IMR-90 (cell line): Measurements from ENCODE around the gene UNC13B. TPM values are rescaled to one million over a fixed set of nuclear protein-coding genes. Genes with fewer than 3 reads are reported as not detected.

ENCODE experiments used
- ATAC-seq: fragments of 200-7000 bp; cut with Tn5 transposase; 2 replicates; pipeline ENCODE4 v1.9.1; 2020; ENCODE audit warnings: low read depth, mild to moderate bottlenecking, moderate library complexity
- BruUV-seq: library from RNA; stranded (reverse); fragments of 400-500 nt; replicated peaks from 2 replicates; lab custom pipeline; 2021; lab: Mats Ljungman, UMichigan
- CTCF ChIA-PET: fragments of 300-600 bp; formaldehyde crosslinking; extraction: SDS; loops from one replicate; lab custom pipeline; 2021; ENCODE audit warnings: antibody characterized with exemption; lab: Yijun Ruan, JAX
- POLR2A ChIA-PET: fragments of 300-600 bp; sonication (Branson Sonifier 250); formaldehyde crosslinking; loops from one replicate; lab custom pipeline; 2022; ENCODE audit warnings: antibody characterized with exemption; ENCODE audit not compliant: unreplicated experiment; lab: Charles Lee
- DNase-seq: peaks from one replicate; pipeline ENCODE4 v3.0.0; 2013
- H2AFZ ChIP-seq: replicated peaks from 2 replicates; pipeline ENCODE3; 2013; ENCODE audit warnings: low read length, mild to moderate bottlenecking; ENCODE audit not compliant: poor library complexity
- H2AK5ac ChIP-seq: 2 replicates; pipeline ENCODE4 v1.6.1; 2013; ENCODE audit warnings: low read depth, low read length, inconsistent platforms
- H2AK9ac ChIP-seq: replicated peaks from 2 replicates; pipeline ENCODE3; 2013; ENCODE audit warnings: mild to moderate bottlenecking, low read depth, low read length, moderate library complexity; ENCODE audit not compliant: poor library complexity
- H2BK120ac ChIP-seq: 2 replicates; pipeline ENCODE4 v1.6.1; 2013; ENCODE audit warnings: low read depth, low read length, inconsistent platforms
- H2BK15ac ChIP-seq: 3 replicates; pipeline ENCODE4 v1.6.1; 2013; ENCODE audit warnings: low read depth, low read length, inconsistent platforms
- H2BK20ac ChIP-seq: 2 replicates; pipeline ENCODE4 v1.6.1; 2013; ENCODE audit warnings: low read depth, mild to moderate bottlenecking, inconsistent platforms, low read length, moderate library complexity
- H2BK5ac ChIP-seq: 2 replicates; pipeline ENCODE4 v1.6.1; 2013; ENCODE audit warnings: mild to moderate bottlenecking, low read depth, low read length, inconsistent platforms; ENCODE audit not compliant: poor library complexity, severe bottlenecking
- H3K14ac ChIP-seq: replicated peaks from 2 replicates; pipeline ENCODE4 v1.6.1; 2013; ENCODE audit warnings: low read depth, low read length, inconsistent platforms
- H3K18ac ChIP-seq: 2 replicates; pipeline ENCODE4 v1.6.1; 2013; ENCODE audit warnings: low read depth, low read length, control low read depth
- H3K23ac ChIP-seq: 2 replicates; pipeline ENCODE4 v1.6.1; 2013; ENCODE audit warnings: low read depth, low read length, inconsistent platforms
- H3K27ac ChIP-seq: 2 replicates; pipeline ENCODE4 v1.5.1; 2013; ENCODE audit warnings: mild to moderate bottlenecking, control low read depth, low read length; ENCODE audit not compliant: insufficient read depth
- H3K27me3 ChIP-seq: 2 replicates; pipeline ENCODE4 v1.6.1; 2013; ENCODE audit warnings: low read length; ENCODE audit not compliant: control insufficient read depth, insufficient read depth
- H3K36me3 ChIP-seq: 2 replicates; pipeline ENCODE4 v1.6.1; 2013; ENCODE audit warnings: low read length, mixed read lengths; ENCODE audit not compliant: control insufficient read depth, insufficient read depth
- H3K4ac ChIP-seq: 2 replicates; pipeline ENCODE4 v1.6.1; 2013; ENCODE audit warnings: low read depth, low read length, inconsistent platforms
- H3K4me1 ChIP-seq: 2 replicates; pipeline ENCODE4 v1.6.1; 2013; ENCODE audit warnings: low read length, mixed read lengths; ENCODE audit not compliant: control insufficient read depth, insufficient read depth
- H3K4me2 ChIP-seq: 2 replicates; pipeline ENCODE4 v1.6.1; 2013; ENCODE audit warnings: low read depth, mild to moderate bottlenecking, control low read depth, low read length, moderate library complexity
- H3K4me3 ChIP-seq: 2 replicates; pipeline ENCODE4 v1.5.1; 2013; ENCODE audit warnings: low read depth, mild to moderate bottlenecking, control low read depth, low read length, moderate library complexity; ENCODE audit not compliant: insufficient read depth
- H3K56ac ChIP-seq: 2 replicates; pipeline ENCODE4 v1.6.1; 2013; ENCODE audit warnings: low read length, inconsistent platforms; ENCODE audit not compliant: insufficient read depth; ENCODE audit errors: extremely low read depth
- H3K79me1 ChIP-seq, 2 experiments: 2 replicates each; pipeline ENCODE4 v1.6.1; 2013; ENCODE audit warnings: low read length in 2 of 2, inconsistent platforms in 1 of 2, low read depth in 1 of 2
- H3K9ac ChIP-seq: 2 replicates; pipeline ENCODE4 v1.6.1; 2013; ENCODE audit warnings: low read depth, low read length, control low read depth
- H3K9me1 ChIP-seq: 2 replicates; pipeline ENCODE4 v1.6.1; 2013; ENCODE audit warnings: low read length, inconsistent platforms; ENCODE audit not compliant: insufficient read depth
- H3K9me3 ChIP-seq: 2 replicates; pipeline ENCODE4 v1.6.1; 2013; ENCODE audit warnings: low read length; ENCODE audit not compliant: control insufficient read depth, insufficient read depth
- H4K20me1 ChIP-seq: 2 replicates; pipeline ENCODE4 v1.6.1; 2013; ENCODE audit warnings: low read length, inconsistent platforms; ENCODE audit not compliant: insufficient read depth
- H4K5ac ChIP-seq: 2 replicates; pipeline ENCODE4 v1.6.1; 2013; ENCODE audit warnings: mild to moderate bottlenecking, low read depth, low read length, control low read depth
- H4K8ac ChIP-seq, 2 experiments: 2 replicates each; pipeline ENCODE4 v1.6.1; 2013; ENCODE audit warnings: low read depth in 2 of 2, low read length in 2 of 2, control low read depth in 1 of 2, inconsistent platforms in 1 of 2
- H4K91ac ChIP-seq: 2 replicates; pipeline ENCODE4 v1.6.1; 2013; ENCODE audit warnings: low read depth, low read length, inconsistent platforms; ENCODE audit not compliant: insufficient read depth
- CEBPB ChIP-seq: IDR thresholded peaks from 2 replicates; pipeline ENCODE4 v1.6.1; 2012; ENCODE audit warnings: low read depth, low read length, improper control_type of control experiment
- CHD1 ChIP-seq: IDR thresholded peaks from 2 replicates; pipeline ENCODE4 v1.6.1; 2012; ENCODE audit warnings: low read depth, low read length, improper control_type of control experiment
- CTCF ChIP-seq: conservative IDR thresholded peaks from 2 replicates; pipeline ENCODE4 v1.5.1; 2012; ENCODE audit warnings: mild to moderate bottlenecking, low read depth, low read length, improper control_type of control experiment
- WGBS, 2 experiments: methylation state at CpG; one replicate each; pipeline versions ENCODE4 v1.1.5 to v1.1.7; 2013; ENCODE audit warnings: missing lambda C conversion rate in 2 of 2; ENCODE audit not compliant: insufficient read length in 1 of 2; ENCODE audit errors: extremely low coverage in 2 of 2; 5-methylcytosine and 5-hydroxymethylcytosine counted together
- dilution Hi-C: fragments of 300-500 bp; cut with HindIII; formaldehyde crosslinking; loops from one replicate; pipeline ENCODE4 v1.14.3; 2018; ENCODE audit warnings: low sequenced_read_pairs; ENCODE audit not compliant: unreplicated experiment
- in situ Hi-C: fragments of 300-500 bp; cut with MboI; formaldehyde crosslinking; loops from 3 replicates; pipeline ENCODE4 v1.14.3; 2019; ENCODE audit warnings: low sequenced_read_pairs, inconsistent platforms, mixed read lengths
- intact Hi-C: fragments of 100-400 bp; cut with micrococcal nuclease; formaldehyde crosslinking; loops from 2 replicates; pipeline ENCODE4 v1.10.0; 2022
- polyA plus RNA-seq, 3 experiments: library from polyadenylated mRNA; depleted of rRNA; stranded (reverse); fragments of >200 nt; gene quantifications; 2 replicates each; pipeline ENCODE4 v1.2.3, GENCODE V29; 2012; ENCODE audit warnings: low replicate concordance in 1 of 3
- total RNA-seq: library from RNA; depleted of rRNA; stranded (reverse); fragments of >200 nt; gene quantifications from 2 replicates; pipeline ENCODE4 v1.2.3, GENCODE V29; 2012
- TF ChIP-seq, protein P1 (sequence below): fragments of 150-350 bp; IDR thresholded peaks from 2 replicates; pipeline ENCODE4 v1.6.1; 2017; ENCODE audit warnings: mild to moderate bottlenecking, antibody characterized with exemption, low read length, low read depth

The UNC13B gene
- total and polyA plus RNA-seq, 2 of the 4 experiments (the other 2 are of a cell fraction): 7.5 to 14.3 TPM

DNA sequence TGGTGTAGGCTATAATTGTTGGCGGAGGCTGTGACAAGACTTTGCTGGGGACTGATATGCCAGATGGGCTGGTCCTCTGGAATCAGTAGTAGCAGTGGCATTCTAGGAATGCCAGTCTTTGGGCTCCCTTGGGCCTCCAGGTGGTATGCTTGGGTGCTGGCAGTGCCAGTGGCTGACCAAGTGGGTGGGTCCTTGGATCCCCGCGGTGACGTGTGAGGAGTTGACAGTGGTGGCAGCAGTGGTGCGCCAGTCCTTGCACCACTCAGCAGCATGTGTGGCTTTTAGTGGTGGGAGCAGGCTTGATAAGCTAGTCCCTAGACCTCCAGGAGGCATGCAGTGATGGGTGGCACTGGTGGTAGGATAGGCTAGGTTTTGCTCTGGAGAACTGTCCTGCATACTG is 63.9 kb downstream of the UNC13B start:
- no peaks in the 10 kb centered on the region for H3K36me3 ChIP-seq
- H3K9me3 ChIP-seq: no peaks in the 10 kb centered on the region
- no peak overlapping the region for H3K27ac ChIP-seq
- no peaks in the 10 kb centered on the region for H4K20me1 ChIP-seq
- no peak overlapping the region for H3K23ac ChIP-seq
- no TSS peak for BruUV-seq
- H3K18ac ChIP-seq: no peak overlapping the region
- H2BK120ac ChIP-seq: no peak overlapping the region
- H2AK9ac ChIP-seq: no peak overlapping the region
- H2AFZ ChIP-seq: no peak overlapping the region
- TF ChIP-seq CHD1: no peak
- TF ChIP-seq, protein P1, sequence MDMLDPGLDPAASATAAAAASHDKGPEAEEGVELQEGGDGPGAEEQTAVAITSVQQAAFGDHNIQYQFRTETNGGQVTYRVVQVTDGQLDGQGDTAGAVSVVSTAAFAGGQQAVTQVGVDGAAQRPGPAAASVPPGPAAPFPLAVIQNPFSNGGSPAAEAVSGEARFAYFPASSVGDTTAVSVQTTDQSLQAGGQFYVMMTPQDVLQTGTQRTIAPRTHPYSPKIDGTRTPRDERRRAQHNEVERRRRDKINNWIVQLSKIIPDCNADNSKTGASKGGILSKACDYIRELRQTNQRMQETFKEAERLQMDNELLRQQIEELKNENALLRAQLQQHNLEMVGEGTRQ: no peak
- TF ChIP-seq CEBPB: no peak
- TF ChIP-seq CTCF: no peak
- H2BK15ac ChIP-seq: no peak overlapping the region
- H4K5ac ChIP-seq: no peak overlapping the region
- intact Hi-C loops (no loop called here), dilution Hi-C loops (no loop called here), in situ Hi-C loops (no loop called here)
- H2BK20ac ChIP-seq: no peak overlapping the region
- H3K9ac ChIP-seq: no peak overlapping the region
- no peak overlapping the region for H4K8ac ChIP-seq
- DNase-seq: no peak
- no peak overlapping the region for H2AK5ac ChIP-seq
- 0 out of 2 replicates have a peak, but pooled peaks cover 2% of the 10 kb centered on the region for H3K9me1 ChIP-seq
- CTCF ChIA-PET: no interaction called here
- no peak overlapping the region for H4K91ac ChIP-seq
- no peak overlapping the region for H2BK5ac ChIP-seq
- H3K4me2 ChIP-seq: no peak overlapping the region
- H3K4me1 ChIP-seq: no peaks in the 10 kb centered on the region
- H3K27me3 ChIP-seq: no peaks in the 10 kb centered on the region
- POLR2A ChIA-PET: no interaction called here
- no peak for ATAC-seq
- WGBS, 2 experiments: 100% methylated on average over 1 of the region's 5 CpGs; no CpG with 5 or more reads in 1 of the 2 experiments
- H3K4me3 ChIP-seq: no peak overlapping the region
- no peak overlapping the region for H3K4ac ChIP-seq
- no peak overlapping the region for H3K14ac ChIP-seq
- no peak overlapping the region for H3K56ac ChIP-seq
- H3K79me1 ChIP-seq: peaks cover 0 to 3% of the 10 kb centered on the region in 2 experiments; a peak in 1 of 4 replicates
